ENCODE data around the gene INTS13. TPM values are rescaled to one million over a fixed set of nuclear protein-coding genes. Genes with fewer than 3 reads are reported as not detected.
A peak's percentile ranks its signal among the peaks of the same experiment; 100 is the strongest.

Gene INTS13
- total and polyA plus RNA-seq, 2 of the 13 experiments (the other 11 are each of a cell fraction or from before 2014, with no cell fraction given) = 16.3 to 43.7 TPM

- H3K27ac ChIP-seq (ENCODE audit: extremely low read length, insufficient read depth, low read length) = peak overlapping the region; percentile 92
- H4K20me1 ChIP-seq (ENCODE audit: insufficient read depth, low read length) = peaks cover 10% of the 10 kb centered on the region
- ATAC-seq (peak; percentile 65), DNase-seq (ENCODE audit: low spot score) (peak; percentile 35), FAIRE-seq (no peak)
- in situ Hi-C loops (cut with HindIII; ENCODE audit: extremely low pct_ligation_motif_present, low pct_unique_long_range_greater_than_20kb) = loop anchor here (5.0 kb wide), 1 partner anchor 74 kb away; the partner anchor contains the start of gene TM7SF3
- no peaks in the 10 kb centered on the region for H3K9me3 ChIP-seq (ENCODE audit: low read length)
- intact Hi-C loops (cut with micrococcal nuclease; ENCODE audit: unreplicated experiment) = loop anchor here (1.0 to 5.0 kb wide), 2 partner anchors 51 to 76 kb away; partner anchors contain the start of gene TM7SF3
- 0 out of 5 replicates have a peak, but pooled peaks cover 0 to 3% of the 10 kb centered on the region in 2 experiments for H3K36me3 ChIP-seq (replicated peaks in 1 of 2; ENCODE audit: control insufficient read depth in 1 of 2, insufficient read depth in 2 of 2, low read length in 2 of 2)
- peak overlapping the region; percentile 88 to 99 (median 91) for H3K4me3 ChIP-seq (replicated peaks in 1 of 3; ENCODE audit: insufficient read depth in 1 of 3, low read depth in 2 of 3, low read length in 3 of 3)
- 0% methylated on average over 13 of the region's 28 CpGs for WGBS (ENCODE audit: low lambda C conversion rate)
- H3K9ac ChIP-seq (ENCODE audit: insufficient read depth, low read depth, low read length) = peak overlapping the region; percentile 94
- H3K4me1 ChIP-seq (ENCODE audit: insufficient read depth, low read length) = peaks cover 43% of the 10 kb centered on the region
- peak overlapping the region; percentile 35 for H2AFZ ChIP-seq (ENCODE audit: low read length)
- H3K4me2 ChIP-seq (ENCODE audit: low read depth, low read length) = peak overlapping the region; percentile 89
- no peaks in the 10 kb centered on the region; a peak in 1 of 5 replicates for H3K27me3 ChIP-seq (ENCODE audit: control insufficient read depth in 1 of 2, insufficient read depth in 2 of 2, low read length in 2 of 2)
- ChIA-PET POLR2A (no interaction called here), CTCF (ENCODE audit: low intra/inter-chr PET ratio, low total read pairs) (no interaction called here)
- peaks cover 82% of the 10 kb centered on the region for H3K79me2 ChIP-seq (ENCODE audit: insufficient read depth, low read length)
- BruUV-seq (replicated peaks) = no TSS peak
- TF ChIP-seq, protein P1, sequence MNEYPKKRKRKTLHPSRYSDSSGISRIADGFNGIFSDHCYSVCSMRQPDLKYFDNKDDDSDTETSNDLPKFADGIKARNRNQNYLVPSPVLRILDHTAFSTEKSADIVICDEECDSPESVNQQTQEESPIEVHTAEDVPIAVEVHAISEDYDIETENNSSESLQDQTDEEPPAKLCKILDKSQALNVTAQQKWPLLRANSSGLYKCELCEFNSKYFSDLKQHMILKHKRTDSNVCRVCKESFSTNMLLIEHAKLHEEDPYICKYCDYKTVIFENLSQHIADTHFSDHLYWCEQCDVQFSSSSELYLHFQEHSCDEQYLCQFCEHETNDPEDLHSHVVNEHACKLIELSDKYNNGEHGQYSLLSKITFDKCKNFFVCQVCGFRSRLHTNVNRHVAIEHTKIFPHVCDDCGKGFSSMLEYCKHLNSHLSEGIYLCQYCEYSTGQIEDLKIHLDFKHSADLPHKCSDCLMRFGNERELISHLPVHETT (CRISPR knock-in tag; conservative IDR thresholded peaks at IDR 0.05) = 0 out of 2 replicates have a peak, but pooled peaks have one; percentile 14
- TF ChIP-seq, protein P2, sequence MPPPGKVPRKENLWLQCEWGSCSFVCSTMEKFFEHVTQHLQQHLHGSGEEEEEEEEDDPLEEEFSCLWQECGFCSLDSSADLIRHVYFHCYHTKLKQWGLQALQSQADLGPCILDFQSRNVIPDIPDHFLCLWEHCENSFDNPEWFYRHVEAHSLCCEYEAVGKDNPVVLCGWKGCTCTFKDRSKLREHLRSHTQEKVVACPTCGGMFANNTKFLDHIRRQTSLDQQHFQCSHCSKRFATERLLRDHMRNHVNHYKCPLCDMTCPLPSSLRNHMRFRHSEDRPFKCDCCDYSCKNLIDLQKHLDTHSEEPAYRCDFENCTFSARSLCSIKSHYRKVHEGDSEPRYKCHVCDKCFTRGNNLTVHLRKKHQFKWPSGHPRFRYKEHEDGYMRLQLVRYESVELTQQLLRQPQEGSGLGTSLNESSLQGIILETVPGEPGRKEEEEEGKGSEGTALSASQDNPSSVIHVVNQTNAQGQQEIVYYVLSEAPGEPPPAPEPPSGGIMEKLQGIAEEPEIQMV (CRISPR knock-in tag; IDR thresholded peaks at IDR 0.05; ENCODE audit: low read depth) = peak; percentile 37; the same call in 1 of the 2 replicates
- TF ChIP-seq HMGXB4 (CRISPR knock-in tag; IDR thresholded peaks at IDR 0.05; ENCODE audit: borderline replicate concordance in 1 of 2, low read depth in 1 of 2) (peak in 1 of 2 experiments; percentile 24; a peak in 2 of 4 replicates), NFRKB (IDR thresholded peaks at IDR 0.05) (no peak), ZNF558 (CRISPR knock-in tag; IDR thresholded peaks at IDR 0.05; ENCODE audit: borderline replicate concordance) (peak; percentile 37; the same call in 1 of the 2 replicates), HNRNPLL (IDR thresholded peaks at IDR 0.05; ENCODE audit: low read depth, low read length, poor library complexity, severe bottlenecking) (peak; percentile 27), MXD3 (CRISPR knock-in tag; IDR thresholded peaks at IDR 0.05) (peak; percentile 15; the same call in 1 of the 2 replicates), NFKBIZ (CRISPR knock-in tag; IDR thresholded peaks at IDR 0.05) (no peak), ZNF12 (CRISPR knock-in tag; IDR thresholded peaks at IDR 0.05) (0 out of 2 replicates have a peak, but pooled peaks have one; percentile 4), ZNF615 (CRISPR knock-in tag; IDR thresholded peaks at IDR 0.05; ENCODE audit: borderline replicate concordance) (0 out of 2 replicates have a peak, but pooled peaks have one; percentile 17), ZNF350 (CRISPR knock-in tag; IDR thresholded peaks at IDR 0.05; ENCODE audit: borderline replicate concordance, low read depth) (peak; percentile 35; the same call in 1 of the 2 replicates), HBP1 (CRISPR knock-in tag; IDR thresholded peaks at IDR 0.05; ENCODE audit: low read depth) (0 out of 2 replicates have a peak, but pooled peaks have one; percentile 46), CC2D1A (CRISPR knock-in tag; IDR thresholded peaks at IDR 0.05) (0 out of 2 replicates have a peak, but pooled peaks have one; percentile 25), ASH2L (IDR thresholded peaks at IDR 0.05; ENCODE audit: insufficient read length, low read depth, low read length) (peak; percentile 12)
- TF ChIP-seq, protein P3, sequence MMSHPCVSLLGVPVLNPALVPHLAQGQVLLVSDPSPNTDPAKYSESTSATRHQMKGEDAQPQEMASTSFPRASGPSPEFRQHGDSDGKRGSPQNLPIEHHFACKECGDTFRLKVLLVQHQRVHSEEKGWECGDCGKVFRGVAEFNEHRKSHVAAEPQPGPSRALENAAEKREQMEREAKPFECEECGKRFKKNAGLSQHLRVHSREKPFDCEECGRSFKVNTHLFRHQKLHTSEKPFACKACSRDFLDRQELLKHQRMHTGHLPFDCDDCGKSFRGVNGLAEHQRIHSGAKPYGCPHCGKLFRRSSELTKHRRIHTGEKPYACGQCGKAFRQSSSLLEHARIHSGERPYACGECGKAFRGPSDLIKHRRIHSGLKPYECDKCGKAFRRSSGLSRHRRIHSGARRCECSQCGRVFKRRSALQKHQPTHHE (CRISPR knock-in tag; IDR thresholded peaks at IDR 0.05; ENCODE audit: borderline replicate concordance) = peak; percentile 18; the same call in 1 of the 2 replicates
Measured at GRCh38 chr12:26938701-26939062, 901 bp upstream of the INTS13 start.

All from HepG2 (cell line).